CD14-positive monocyte (primary cell): ENCODE measurements around the gene LARP4B. TPM values are rescaled to one million over a fixed set of nuclear protein-coding genes. Genes with fewer than 3 reads are reported as not detected.

Experiments used
- DNase-seq, 3 donors: peaks; one replicate each; pipeline ENCODE4 v3.0.0-alpha.2; 2011 to 2022
- H2AFZ ChIP-seq: 2 replicates; pipeline ENCODE4 v1.6.0; 2012; ENCODE audit warnings: mild to moderate bottlenecking, low read depth, low read length, inconsistent platforms; ENCODE audit not compliant: insufficient read depth, poor library complexity, severe bottlenecking
- H3K27ac ChIP-seq, 2 donors: 1 replicate in 1 of 2; 2 replicates in 1 of 2; pipeline ENCODE4 v1.5.1; 2012 to 2013; ENCODE audit warnings: low read length in 2 of 2, control low read depth in 1 of 2, inconsistent platforms in 1 of 2, low read depth in 1 of 2, mild to moderate bottlenecking in 1 of 2
- H3K27me3 ChIP-seq, 2 donors: one replicate each; pipeline versions ENCODE4 v1.6.0 to v1.6.1; 2011 to 2013; ENCODE audit warnings: low read length in 2 of 2; ENCODE audit not compliant: control insufficient read depth in 2 of 2, insufficient read depth in 2 of 2
- H3K36me3 ChIP-seq, 2 donors: replicated peaks in 1 of 2; 1 replicate in 1 of 2; 2 replicates in 1 of 2; pipeline versions ENCODE4 v1.5.1 to v1.6.1; 2012 to 2013; ENCODE audit warnings: low read length in 2 of 2, control low read depth in 1 of 2, inconsistent platforms in 1 of 2, mild to moderate bottlenecking in 1 of 2; ENCODE audit not compliant: insufficient read depth in 2 of 2, control insufficient read depth in 1 of 2
- H3K4me1 ChIP-seq, 2 donors: 1 replicate in 1 of 2; 2 replicates in 1 of 2; pipeline versions ENCODE4 v1.5.1 to v1.6.1; 2012 to 2013; ENCODE audit warnings: low read length in 2 of 2, control low read depth in 1 of 2, inconsistent platforms in 1 of 2, mild to moderate bottlenecking in 1 of 2, moderate library complexity in 1 of 2; ENCODE audit not compliant: insufficient read depth in 2 of 2, control insufficient read depth in 1 of 2
- H3K4me2 ChIP-seq: replicated peaks from 2 replicates; pipeline ENCODE3; 2012; ENCODE audit warnings: low read length, moderate library complexity, mild to moderate bottlenecking; ENCODE audit not compliant: poor library complexity, severe bottlenecking; ENCODE audit errors: extremely low read depth
- H3K4me3 ChIP-seq, 3 experiments: fragments of 200-600 bp in 1 of 3; sonication (generic) in 1 of 3; replicated peaks in 1 of 3; 1 replicate in 2 of 3; 2 replicates in 1 of 3; pipeline ENCODE4 v1.5.1; 2011 to 2013; ENCODE audit warnings: low read length in 3 of 3, mild to moderate bottlenecking in 3 of 3, control low read depth in 2 of 3, low read depth in 2 of 3, inconsistent platforms in 1 of 3, moderate library complexity in 1 of 3
- H3K79me2 ChIP-seq: 2 replicates; pipeline ENCODE4 v1.6.0; 2012; ENCODE audit warnings: mild to moderate bottlenecking, control low read depth, inconsistent platforms, low read length, moderate library complexity; ENCODE audit not compliant: insufficient read depth
- H3K9ac ChIP-seq: 2 replicates; pipeline ENCODE4 v1.6.0; 2017; ENCODE audit warnings: low read length, mild to moderate bottlenecking; ENCODE audit not compliant: insufficient read depth, poor library complexity, severe bottlenecking
- H3K9me3 ChIP-seq, 2 donors: replicated peaks in 1 of 2; 1 replicate in 1 of 2; 2 replicates in 1 of 2; pipeline versions ENCODE4 v1.5.1 to v1.6.1; 2012 to 2013; ENCODE audit warnings: low read length in 2 of 2, control low read depth in 1 of 2; ENCODE audit not compliant: control insufficient read depth in 1 of 2, insufficient read depth in 1 of 2
- H4K20me1 ChIP-seq: 2 replicates; pipeline ENCODE4 v1.6.0; 2012; ENCODE audit warnings: mild to moderate bottlenecking, low read length, control low read depth, moderate library complexity; ENCODE audit not compliant: insufficient read depth
- H3K27ac Mint-ChIP-seq, 7 donors: one replicate each; pipeline ENCODE4 v1.8.0; 2020; ENCODE audit warnings: mild to moderate bottlenecking in 7 of 7, mixed read lengths in 7 of 7, moderate library complexity in 6 of 7, inconsistent platforms in 2 of 7
- H3K27me3 Mint-ChIP-seq, 3 donors: one replicate each; pipeline ENCODE4 v1.8.0; 2021 to 2022; ENCODE audit warnings: low read depth in 3 of 3, mild to moderate bottlenecking in 3 of 3, mixed read lengths in 3 of 3, moderate library complexity in 3 of 3, inconsistent platforms in 1 of 3
- H3K36me3 Mint-ChIP-seq, 2 donors: one replicate each; pipeline ENCODE4 v1.8.0; 2020; ENCODE audit warnings: mixed read lengths in 2 of 2, inconsistent platforms in 1 of 2, mild to moderate bottlenecking in 1 of 2
- H3K4me1 Mint-ChIP-seq: one replicate; pipeline ENCODE4 v1.8.0; 2020; ENCODE audit warnings: mild to moderate bottlenecking, mixed read lengths
- H3K4me3 Mint-ChIP-seq, 2 donors: one replicate each; pipeline ENCODE4 v1.8.0; 2020; ENCODE audit warnings: mild to moderate bottlenecking in 2 of 2, mixed read lengths in 2 of 2, moderate library complexity in 1 of 2
- H3K9me3 Mint-ChIP-seq, 7 donors: one replicate each; pipeline ENCODE4 v1.8.0; 2020 to 2022; ENCODE audit warnings: mixed read lengths in 7 of 7, mild to moderate bottlenecking in 6 of 7, moderate library complexity in 6 of 7, inconsistent platforms in 2 of 7
- CTCF ChIP-seq: fragments of 200-600 bp; IDR thresholded peaks from one replicate; pipeline ENCODE4 v1.8.0; 2022; ENCODE audit warnings: antibody characterized with exemption, mild to moderate bottlenecking
- WGBS: methylation state at CpG from one replicate; pipeline ENCODE4 v1.1.5; 2013; ENCODE audit warnings: missing lambda C conversion rate; ENCODE audit not compliant: insufficient coverage; 5-methylcytosine and 5-hydroxymethylcytosine counted together
- intact Hi-C, 2 donors: fragments of 100-400 bp; cut with micrococcal nuclease; formaldehyde crosslinking; loops; one replicate each; pipeline versions ENCODE4 v1.15.0 to v1.15.1; 2023
- polyA plus RNA-seq, 3 donors: library from polyadenylated mRNA; depleted of rRNA in 1 of 3; unstranded in 2 of 3; stranded (reverse) in 1 of 3; fragments of 300-500 nt in 2 of 3; fragments of >200 nt in 1 of 3; fragmentation: Illumina TruSeq in 2 of 3; gene quantifications; 1 replicate in 2 of 3; 2 replicates in 1 of 3; pipeline ENCODE4 v1.2.3, GENCODE V29; 2012 to 2021

Gene LARP4B
- polyA plus RNA-seq, 3 donors, result 17.2 to 52.3 (median 33.0) TPM

DNA sequence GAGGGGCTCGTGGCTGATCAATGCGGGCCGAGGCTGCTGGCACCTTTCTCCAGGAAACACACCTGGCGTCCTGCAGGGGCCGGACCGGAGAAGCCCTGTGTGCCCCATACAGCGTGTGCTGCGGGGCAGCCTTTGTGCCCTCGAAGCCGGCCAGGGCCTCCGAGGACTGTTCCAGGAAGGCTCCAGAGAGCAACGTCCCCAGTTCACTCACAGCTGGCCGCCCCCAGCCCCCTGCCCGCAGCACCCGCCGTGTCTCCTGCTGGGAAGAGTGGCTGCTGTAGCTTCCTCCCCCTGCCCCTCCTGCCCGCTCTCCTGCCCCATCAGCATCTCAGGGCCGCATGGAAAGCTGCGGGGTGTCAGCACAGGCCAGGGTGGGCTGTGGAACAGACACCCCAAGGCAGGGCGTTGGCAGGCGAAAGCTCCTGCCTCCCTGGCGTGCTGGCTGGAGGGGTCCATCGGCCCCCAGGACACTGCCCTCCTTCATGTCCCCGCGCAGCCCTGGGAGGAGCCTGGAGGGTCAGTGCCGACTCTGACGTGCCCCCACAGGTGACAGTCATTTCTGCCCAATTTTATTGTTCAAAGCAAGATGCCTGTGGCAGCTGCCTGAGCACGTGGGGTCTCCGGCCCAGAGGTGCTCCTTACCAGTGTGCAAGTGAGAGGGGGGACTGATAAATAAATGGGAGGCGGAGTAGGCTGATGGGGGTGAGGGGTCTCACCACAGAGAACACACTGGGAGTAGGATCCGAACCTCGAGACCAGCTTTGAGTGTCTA is 146.2 kb downstream of the LARP4B start:
- H3K9me3 Mint-ChIP-seq, result peaks cover 3 to 18% (median 15%) of the 10 kb centered on the region in 7 donors
- peaks cover 48 to 68% (median 53%) of the 10 kb centered on the region in 3 donors for H3K27me3 Mint-ChIP-seq
- WGBS, result 48% methylated on average over 32 of the region's 32 CpGs
- Histone ChIP-seq H3K9me3 (peaks cover 0 to 8% of the 10 kb centered on the region in 2 donors), H3K9ac (no peak overlapping the region), H4K20me1 (no peaks in the 10 kb centered on the region), H3K4me3 (no peak overlapping the region), H3K4me2 (no peak overlapping the region), H3K4me1 (peaks cover 0 to 2% of the 10 kb centered on the region in 2 donors), H3K79me2 (no peaks in the 10 kb centered on the region), H3K27ac (no peak overlapping the region), H3K36me3 (no peaks in the 10 kb centered on the region), H2AFZ (no peak overlapping the region), H3K27me3 (peaks cover 0 to 47% of the 10 kb centered on the region in 2 donors)
- H3K27ac Mint-ChIP-seq, result no peak overlapping the region
- peak overlapping the region in 1 of 2 donors; percentile 77 for H3K4me3 Mint-ChIP-seq
- no peaks in the 10 kb centered on the region for H3K4me1 Mint-ChIP-seq
- TF ChIP-seq CTCF, result no peak
- DNase-seq, result no peak
- intact Hi-C loops, result no loop called here
- H3K36me3 Mint-ChIP-seq, result no peaks in the 10 kb centered on the region

DNA sequence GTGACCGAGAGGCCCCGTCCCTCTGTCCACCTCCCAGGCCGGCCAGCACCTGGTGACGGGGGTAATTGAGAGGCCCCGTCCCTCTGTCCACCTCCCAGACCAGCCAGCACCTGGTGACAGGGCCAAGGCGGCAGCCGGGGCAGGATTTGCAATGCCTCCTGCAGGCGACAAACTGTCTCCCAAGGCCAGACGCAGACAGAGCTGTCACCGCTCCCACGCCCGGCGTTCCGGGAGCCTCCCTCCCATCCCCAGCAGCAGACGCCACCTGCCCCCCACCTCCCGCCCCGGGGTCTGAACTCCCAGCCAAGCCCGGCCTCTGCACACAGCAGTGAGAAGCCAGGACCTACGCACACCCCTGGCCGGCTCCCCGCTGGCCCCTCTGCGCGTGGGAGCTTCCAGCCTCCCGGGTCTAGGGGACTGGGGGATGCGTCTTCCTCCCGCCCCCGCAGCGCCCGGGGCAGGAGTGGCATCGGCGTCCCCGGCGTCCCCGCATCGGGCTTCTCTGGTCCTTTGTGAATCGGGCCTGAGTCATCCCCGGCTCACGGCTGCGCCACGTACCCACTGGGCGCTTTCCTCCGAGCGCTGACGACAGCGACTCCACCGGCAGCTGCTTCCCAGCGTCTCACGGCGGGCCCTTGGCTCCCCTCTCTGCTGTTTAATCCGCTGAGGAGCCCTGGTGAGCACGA is 147.0 kb downstream of the LARP4B start:
- Mint-ChIP-seq H3K4me3 (peak overlapping the region in 1 of 2 donors; percentile 77), H3K27ac (no peak overlapping the region)
- no peak overlapping the region for H3K4me2 ChIP-seq

More for the DNA sequence above, 147.0 kb downstream of the LARP4B start:
- Histone ChIP-seq H3K4me3 (no peak overlapping the region), H3K9me3 (peaks cover 0 to 8% of the 10 kb centered on the region in 2 donors), H3K79me2 (no peaks in the 10 kb centered on the region), H2AFZ (no peak overlapping the region), H3K4me1 (peaks cover 0 to 2% of the 10 kb centered on the region in 2 donors), H3K36me3 (no peaks in the 10 kb centered on the region), H4K20me1 (no peaks in the 10 kb centered on the region), H3K27ac (no peak overlapping the region), H3K9ac (no peak overlapping the region), H3K27me3 (peaks cover 0 to 47% of the 10 kb centered on the region in 2 donors)
- WGBS, result 4% methylated on average over 48 of the region's 51 CpGs
- intact Hi-C loops, result no loop called here
- H3K9me3 Mint-ChIP-seq, result peaks cover 9 to 25% (median 20%) of the 10 kb centered on the region in 7 donors
- no peak for TF ChIP-seq CTCF
- H3K4me1 Mint-ChIP-seq, result no peaks in the 10 kb centered on the region
- H3K36me3 Mint-ChIP-seq, result no peaks in the 10 kb centered on the region
- DNase-seq, result no peak
- H3K27me3 Mint-ChIP-seq, result peaks cover 48 to 62% (median 52%) of the 10 kb centered on the region in 3 donors
